ENCODE measurements around the gene CAMK1D.

The CAMK1D gene

DNA sequence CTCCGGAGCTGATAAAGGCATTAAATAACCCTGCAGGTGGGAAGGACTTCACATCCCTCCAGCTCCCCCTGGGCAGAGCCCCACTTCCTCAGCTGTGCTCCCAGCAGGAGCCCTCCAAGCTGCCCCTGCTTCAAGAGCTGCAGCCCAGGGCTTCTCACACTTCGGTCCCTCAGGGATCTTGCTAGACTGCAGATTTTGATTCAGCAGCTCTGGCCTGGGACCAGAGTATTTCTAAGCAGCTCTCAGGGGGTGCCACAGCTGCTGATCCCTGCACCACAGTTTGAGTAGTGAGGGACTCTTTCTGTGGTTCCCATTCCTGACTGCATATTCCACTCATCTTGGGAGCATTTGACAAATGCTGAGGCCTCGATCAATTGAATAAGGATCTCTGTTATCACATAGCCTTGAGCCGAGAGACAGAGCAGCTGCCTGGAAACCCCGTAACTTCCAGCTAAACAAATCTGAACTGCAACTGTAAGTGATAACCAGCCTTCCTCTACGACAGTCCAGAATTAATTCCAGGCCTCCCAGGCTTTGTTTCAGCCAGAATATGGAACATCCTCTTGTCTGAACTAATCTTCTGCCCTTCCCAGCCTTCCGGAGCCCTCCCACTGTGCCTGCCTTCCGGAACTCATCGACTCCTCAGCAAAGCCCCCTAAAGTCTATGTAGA is 490.7 kb downstream of the CAMK1D start:
- Histone ChIP-seq H3F3A (ENCODE audit: control insufficient read depth, insufficient read depth) (no peaks in the 10 kb centered on the region), H3K79me2 (ENCODE audit: control insufficient read depth, low read length) (no peaks in the 10 kb centered on the region), H3K4me3 (ENCODE audit: low read length) (no peak overlapping the region), H3K27me3 (ENCODE audit: control insufficient read depth, low read length) (no peaks in the 10 kb centered on the region), H4K20me1 (ENCODE audit: control insufficient read depth, insufficient read depth, low read depth, low read length) (no peaks in the 10 kb centered on the region), H3K4me1 (ENCODE audit: control insufficient read depth, low read length) (no peaks in the 10 kb centered on the region), H3K9me2 (replicated peaks; ENCODE audit: control insufficient read depth, low read length) (no peaks in the 10 kb centered on the region), H3K9me3 (ENCODE audit: control insufficient read depth, insufficient read depth, low read length) (no peaks in the 10 kb centered on the region), H3K36me3 (ENCODE audit: control insufficient read depth, low read length) (no peaks in the 10 kb centered on the region), H3K27ac (ENCODE audit: low read depth, low read length) (no peak overlapping the region), H3K4me2 (ENCODE audit: low read length) (no peak overlapping the region)
- TF ChIP-seq, protein P1, sequence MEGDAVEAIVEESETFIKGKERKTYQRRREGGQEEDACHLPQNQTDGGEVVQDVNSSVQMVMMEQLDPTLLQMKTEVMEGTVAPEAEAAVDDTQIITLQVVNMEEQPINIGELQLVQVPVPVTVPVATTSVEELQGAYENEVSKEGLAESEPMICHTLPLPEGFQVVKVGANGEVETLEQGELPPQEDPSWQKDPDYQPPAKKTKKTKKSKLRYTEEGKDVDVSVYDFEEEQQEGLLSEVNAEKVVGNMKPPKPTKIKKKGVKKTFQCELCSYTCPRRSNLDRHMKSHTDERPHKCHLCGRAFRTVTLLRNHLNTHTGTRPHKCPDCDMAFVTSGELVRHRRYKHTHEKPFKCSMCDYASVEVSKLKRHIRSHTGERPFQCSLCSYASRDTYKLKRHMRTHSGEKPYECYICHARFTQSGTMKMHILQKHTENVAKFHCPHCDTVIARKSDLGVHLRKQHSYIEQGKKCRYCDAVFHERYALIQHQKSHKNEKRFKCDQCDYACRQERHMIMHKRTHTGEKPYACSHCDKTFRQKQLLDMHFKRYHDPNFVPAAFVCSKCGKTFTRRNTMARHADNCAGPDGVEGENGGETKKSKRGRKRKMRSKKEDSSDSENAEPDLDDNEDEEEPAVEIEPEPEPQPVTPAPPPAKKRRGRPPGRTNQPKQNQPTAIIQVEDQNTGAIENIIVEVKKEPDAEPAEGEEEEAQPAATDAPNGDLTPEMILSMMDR (IDR thresholded peaks at IDR 0.05; ENCODE audit: low read depth, low read length, poor library complexity, severe bottlenecking) = no peak
- no peak for TF ChIP-seq EZH2phosphoT487 (IDR thresholded peaks at IDR 0.05; ENCODE audit: borderline replicate concordance, low read length)

DNA sequence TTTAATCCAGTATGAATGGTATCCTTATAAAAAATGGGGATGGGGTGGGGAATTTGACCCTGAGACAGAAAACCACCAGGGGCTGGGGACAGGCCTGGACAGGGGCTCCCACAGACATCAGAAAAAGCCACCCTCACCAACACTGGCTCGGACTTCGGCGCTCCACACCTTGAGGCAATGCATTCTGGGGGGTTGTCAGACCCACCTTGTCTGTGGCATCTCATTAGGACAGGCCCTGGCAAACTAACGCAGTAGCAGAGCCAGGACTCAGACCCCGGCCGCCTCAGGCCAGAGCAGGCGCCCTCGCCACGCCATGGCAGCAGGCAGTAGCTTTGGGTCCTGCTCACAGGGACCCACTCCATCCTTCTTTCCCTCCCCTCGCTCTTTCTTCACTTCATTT is 492.1 kb downstream of the CAMK1D start:
- H3K27me3 ChIP-seq (ENCODE audit: control insufficient read depth, low read length) = no peaks in the 10 kb centered on the region
- H4K20me1 ChIP-seq (ENCODE audit: control insufficient read depth, insufficient read depth, low read depth, low read length) = no peaks in the 10 kb centered on the region
- no peaks in the 10 kb centered on the region for H3K9me2 ChIP-seq (replicated peaks; ENCODE audit: control insufficient read depth, low read length)
- H3K36me3 ChIP-seq (ENCODE audit: control insufficient read depth, low read length) = no peaks in the 10 kb centered on the region
- H3K27ac ChIP-seq (ENCODE audit: low read depth, low read length) = no peak overlapping the region
- H3K4me1 ChIP-seq (ENCODE audit: control insufficient read depth, low read length) = peaks cover 10% of the 10 kb centered on the region
- no peaks in the 10 kb centered on the region for H3F3A ChIP-seq (ENCODE audit: control insufficient read depth, insufficient read depth)
- H3K79me2 ChIP-seq (ENCODE audit: control insufficient read depth, low read length) = no peaks in the 10 kb centered on the region
- no peak overlapping the region for H3K4me2 ChIP-seq (ENCODE audit: low read length)
- no peaks in the 10 kb centered on the region for H3K9me3 ChIP-seq (ENCODE audit: control insufficient read depth, insufficient read depth, low read length)
- TF ChIP-seq, protein P1 (IDR thresholded peaks at IDR 0.05; ENCODE audit: low read depth, low read length, poor library complexity, severe bottlenecking) = no peak
- no peak for TF ChIP-seq EZH2phosphoT487 (IDR thresholded peaks at IDR 0.05; ENCODE audit: borderline replicate concordance, low read length)
- H3K4me3 ChIP-seq (ENCODE audit: low read length) = no peak overlapping the region

DNA sequence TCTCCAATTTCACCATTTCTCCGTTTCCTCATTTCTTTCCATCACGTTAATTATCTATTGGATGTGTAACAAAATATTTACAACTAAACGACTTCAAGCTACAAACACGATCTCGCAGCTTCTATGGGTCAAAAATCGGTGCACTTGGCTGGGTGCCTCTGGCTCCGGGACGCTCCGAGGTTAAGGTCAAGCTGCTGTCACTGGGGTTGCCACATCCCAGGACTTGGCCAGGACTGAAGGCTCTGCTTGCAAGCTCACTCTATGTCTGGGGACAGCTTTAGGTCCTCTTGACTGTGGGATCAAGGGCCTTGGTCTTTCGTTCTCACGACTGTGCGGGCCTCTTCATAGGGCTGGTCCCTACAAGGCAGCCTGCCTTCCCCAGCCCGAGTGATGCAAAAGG is 492.5 kb downstream of the CAMK1D start:
- Histone ChIP-seq H3K9me2 (replicated peaks; ENCODE audit: control insufficient read depth, low read length) (no peaks in the 10 kb centered on the region), H3K79me2 (ENCODE audit: control insufficient read depth, low read length) (no peaks in the 10 kb centered on the region), H3K4me2 (ENCODE audit: low read length) (no peak overlapping the region), H3F3A (ENCODE audit: control insufficient read depth, insufficient read depth) (no peaks in the 10 kb centered on the region), H3K4me1 (ENCODE audit: control insufficient read depth, low read length) (peaks cover 10% of the 10 kb centered on the region), H3K9me3 (ENCODE audit: control insufficient read depth, insufficient read depth, low read length) (no peaks in the 10 kb centered on the region), H4K20me1 (ENCODE audit: control insufficient read depth, insufficient read depth, low read depth, low read length) (no peaks in the 10 kb centered on the region), H3K27ac (ENCODE audit: low read depth, low read length) (no peak overlapping the region), H3K27me3 (ENCODE audit: control insufficient read depth, low read length) (no peaks in the 10 kb centered on the region), H3K4me3 (ENCODE audit: low read length) (no peak overlapping the region), H3K36me3 (ENCODE audit: control insufficient read depth, low read length) (no peaks in the 10 kb centered on the region)
- TF ChIP-seq, protein P1 (IDR thresholded peaks at IDR 0.05; ENCODE audit: low read depth, low read length, poor library complexity, severe bottlenecking) = no peak
- no peak for TF ChIP-seq EZH2phosphoT487 (IDR thresholded peaks at IDR 0.05; ENCODE audit: borderline replicate concordance, low read length)

Measured in DOHH2 (cell line).